GM18499 (cell line): ENCODE results near the gene EPB41L1.

Experiments
- ATAC-seq: cut with Tn5 transposase; IDR thresholded peaks from one replicate; pipeline ENCODE4 v1.9.1; 2021; ENCODE audit warnings: moderate number of reproducible peaks; ENCODE audit not compliant: insufficient read depth, unreplicated experiment

Gene EPB41L1

DNA sequence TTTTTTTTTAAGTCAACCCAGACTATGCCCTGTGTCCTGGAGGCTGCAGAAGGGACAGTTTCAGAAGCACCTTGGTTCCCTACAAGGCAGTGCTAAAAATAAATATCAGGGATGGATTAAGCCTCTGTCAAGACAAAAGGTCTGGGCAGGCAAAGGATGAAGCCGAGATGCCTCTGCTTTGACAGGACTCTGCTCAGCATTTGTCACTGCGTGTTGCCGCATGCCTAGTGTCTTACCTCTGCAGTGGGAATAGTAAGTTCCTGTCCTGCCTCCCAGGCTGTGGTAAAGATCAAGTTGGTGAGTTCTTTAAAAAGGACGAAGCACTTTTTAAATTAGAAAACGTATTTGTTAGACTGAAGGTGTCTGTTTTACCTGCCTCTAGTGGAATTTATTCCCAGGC lies 96.9 kb downstream of the EPB41L1 start:
- no peak for ATAC-seq

DNA sequence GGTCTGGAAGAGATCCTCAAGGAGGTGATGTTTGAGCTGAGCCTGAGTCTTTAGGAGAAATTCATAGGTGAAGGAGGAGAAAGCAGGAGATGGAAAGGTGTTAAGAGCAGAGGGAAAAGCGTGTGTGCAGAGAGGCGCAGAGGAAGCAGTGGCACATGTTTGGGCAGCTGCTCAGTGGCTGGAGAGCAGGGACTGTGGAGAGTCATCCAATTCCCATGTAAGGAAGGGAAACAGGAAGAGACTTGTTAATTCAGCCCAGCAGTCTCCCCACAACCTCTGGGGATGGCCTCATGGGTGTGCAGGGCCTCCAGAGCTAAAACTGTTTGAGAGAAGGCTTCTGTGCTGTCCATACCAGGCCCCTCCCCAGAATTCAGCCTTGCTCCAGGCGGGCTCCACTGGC lies 98.0 kb downstream of the EPB41L1 start:
- ATAC-seq = no peak

GRCh38 chr20:36253036-36253435 lies 98.5 kb downstream of the EPB41L1 start:
- ATAC-seq = no peak

- no peak for ATAC-seq
Measured at GRCh38 chr20:36254076-36254475, 99.5 kb downstream of the EPB41L1 start.

DNA sequence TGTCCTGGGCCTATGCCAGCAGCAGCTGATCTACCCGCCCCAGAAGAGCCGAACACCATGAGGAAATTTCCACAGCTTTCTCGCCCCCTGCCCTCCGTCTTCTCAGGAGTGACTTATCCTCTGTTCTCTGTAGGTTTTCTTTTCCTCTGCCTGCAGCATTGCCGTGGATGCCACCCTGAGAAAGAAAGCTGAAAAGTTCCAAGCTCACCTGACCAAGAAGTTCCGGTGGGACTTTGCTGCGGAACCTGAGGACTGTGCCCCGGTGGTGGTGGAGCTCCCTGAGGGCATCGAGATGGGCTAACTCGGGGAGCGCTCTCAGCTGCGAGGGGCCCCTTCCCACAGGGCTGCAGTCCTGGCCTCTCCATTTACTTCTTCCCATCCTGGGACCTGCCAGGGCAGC lies 100.9 kb downstream of the EPB41L1 start:
- ATAC-seq = no peak

GRCh38 chr20:36259177-36260061 lies 104.9 kb downstream of the EPB41L1 start:
- ATAC-seq = no peak

- ATAC-seq = no peak
Measured at GRCh38 chr20:36260316-36260715, 105.8 kb downstream of the EPB41L1 start.

GRCh38 chr20:36261389-36262105 lies 107.0 kb downstream of the EPB41L1 start:
- no peak for ATAC-seq

DNA sequence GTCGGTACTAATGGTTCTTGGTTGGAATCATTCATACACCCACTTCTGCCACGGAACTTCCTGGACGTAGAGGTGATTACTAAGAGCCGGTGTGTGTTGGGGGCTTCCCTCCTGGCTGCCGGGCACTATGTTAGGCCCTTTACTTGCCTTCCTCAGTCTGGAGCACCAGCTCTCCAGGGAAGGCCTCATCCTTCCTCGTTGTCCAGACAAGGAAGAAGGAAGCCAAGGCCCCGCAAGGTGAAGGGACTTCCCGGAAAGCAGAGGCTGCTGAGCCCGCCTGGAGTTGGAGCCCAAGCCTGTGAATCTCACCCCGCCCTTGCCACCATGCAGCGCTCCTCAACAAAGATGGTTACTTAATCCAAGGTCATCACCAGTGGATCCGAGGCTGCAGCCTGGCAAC lies 107.9 kb downstream of the EPB41L1 start:
- no peak for ATAC-seq

DNA sequence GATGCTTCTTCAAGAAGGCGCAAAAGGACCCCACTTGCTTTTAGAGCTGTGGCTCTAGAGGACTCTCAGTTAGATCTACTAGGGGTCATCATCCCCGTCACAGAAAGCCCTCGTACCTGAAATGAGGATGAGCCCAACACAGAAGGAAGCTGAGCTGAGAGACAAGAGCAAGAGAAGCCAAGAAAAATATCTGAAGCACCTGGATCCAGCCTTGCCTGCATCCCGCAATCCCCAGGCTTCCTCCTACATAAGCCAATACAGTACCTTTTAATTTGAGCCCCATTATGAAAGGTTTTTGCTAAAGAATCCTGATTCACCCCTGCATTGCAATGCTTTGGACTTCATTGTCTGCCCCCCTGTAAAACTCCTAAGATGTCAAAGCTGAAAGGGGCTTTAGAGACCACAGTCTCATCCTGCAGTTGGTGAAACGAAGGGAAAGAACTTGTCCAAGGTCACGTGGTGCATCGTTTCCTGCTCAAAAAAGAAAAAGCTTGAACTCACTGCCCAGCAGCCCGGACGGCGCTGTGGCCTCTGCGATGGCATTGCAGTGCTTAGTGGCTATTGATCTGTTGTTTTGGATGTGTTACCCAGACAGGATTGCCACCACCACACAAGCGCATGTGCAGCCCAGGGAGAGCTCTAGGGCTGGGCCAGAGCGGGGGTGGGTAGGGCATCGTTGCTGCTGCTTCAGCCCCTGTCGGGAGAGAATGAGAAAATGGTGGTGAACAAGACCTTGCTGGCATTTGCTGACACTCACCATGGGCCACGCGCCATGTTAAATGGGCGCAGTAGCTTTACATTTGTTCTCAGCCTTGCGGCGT lies 110.1 kb downstream of the EPB41L1 start:
- no peak for ATAC-seq

- ATAC-seq = no peak
Measured at GRCh38 chr20:36266189-36266588, 111.6 kb downstream of the EPB41L1 start.

GRCh38 chr20:36267605-36268381 lies 113.3 kb downstream of the EPB41L1 start:
- ATAC-seq = no peak

DNA sequence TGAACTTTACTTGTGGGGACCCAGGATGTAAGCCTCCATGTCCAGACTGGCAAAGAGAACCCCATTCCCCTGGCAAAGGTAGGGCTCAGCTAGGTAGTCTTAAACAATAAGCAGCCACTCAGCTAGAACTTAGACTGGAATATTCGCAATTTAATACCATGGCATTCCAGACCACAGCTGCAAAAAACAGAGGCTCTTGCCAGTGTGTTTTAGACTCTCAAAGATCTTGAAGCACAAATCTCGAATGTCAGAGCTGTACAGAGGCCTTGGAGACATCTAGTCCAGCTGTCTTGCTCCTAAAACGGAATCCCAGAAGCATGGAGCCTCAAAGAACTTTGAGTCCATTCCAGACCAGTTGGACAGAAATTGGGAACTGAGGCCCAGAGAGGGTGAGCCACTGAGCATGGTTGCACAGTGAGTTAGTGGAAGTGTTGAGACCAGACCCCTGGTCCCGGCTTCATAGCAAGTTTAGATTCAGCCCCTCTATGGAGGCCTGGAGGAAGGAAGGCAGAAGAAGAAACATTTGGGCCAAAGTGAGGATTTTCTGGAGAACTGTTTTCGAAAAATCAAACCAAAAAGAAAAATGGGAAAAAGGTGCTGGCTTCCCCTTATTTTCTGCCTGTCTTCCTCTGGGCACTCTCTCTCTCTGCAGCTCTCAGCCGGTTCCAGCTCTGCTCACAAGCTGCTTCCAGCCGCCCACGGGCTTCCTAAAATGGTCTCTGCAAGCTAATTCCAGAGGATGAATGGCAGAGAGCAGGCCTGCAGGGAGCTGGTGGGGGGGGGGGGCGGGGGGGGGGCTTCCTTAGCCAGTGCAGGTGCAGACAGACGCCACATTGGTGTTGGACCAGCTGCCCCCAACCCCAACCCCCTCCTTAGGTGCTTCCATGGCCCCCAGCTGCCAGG lies 114.2 kb downstream of the EPB41L1 start:
- no peak for ATAC-seq

DNA sequence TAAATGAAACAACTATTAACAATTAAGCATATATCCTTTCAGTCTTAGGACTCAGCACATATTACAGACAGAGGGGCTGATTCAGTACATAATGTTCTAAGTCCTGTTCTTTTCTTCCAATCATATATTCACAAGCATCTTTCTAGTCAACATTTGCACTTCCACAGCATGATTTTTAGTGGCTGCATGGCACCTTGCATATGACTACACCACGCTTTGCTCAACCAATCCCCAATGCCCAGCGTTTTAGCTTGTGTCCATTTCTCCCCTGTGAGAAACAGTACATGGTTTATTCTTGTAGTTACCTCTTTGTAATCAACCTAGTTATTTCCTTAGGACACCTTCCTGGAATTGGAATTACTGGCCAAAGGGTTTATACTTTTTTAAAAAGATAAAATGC lies 115.0 kb downstream of the EPB41L1 start:
- no peak for ATAC-seq

GRCh38 chr20:36270744-36271638 lies 116.5 kb downstream of the EPB41L1 start:
- ATAC-seq = no peak

DNA sequence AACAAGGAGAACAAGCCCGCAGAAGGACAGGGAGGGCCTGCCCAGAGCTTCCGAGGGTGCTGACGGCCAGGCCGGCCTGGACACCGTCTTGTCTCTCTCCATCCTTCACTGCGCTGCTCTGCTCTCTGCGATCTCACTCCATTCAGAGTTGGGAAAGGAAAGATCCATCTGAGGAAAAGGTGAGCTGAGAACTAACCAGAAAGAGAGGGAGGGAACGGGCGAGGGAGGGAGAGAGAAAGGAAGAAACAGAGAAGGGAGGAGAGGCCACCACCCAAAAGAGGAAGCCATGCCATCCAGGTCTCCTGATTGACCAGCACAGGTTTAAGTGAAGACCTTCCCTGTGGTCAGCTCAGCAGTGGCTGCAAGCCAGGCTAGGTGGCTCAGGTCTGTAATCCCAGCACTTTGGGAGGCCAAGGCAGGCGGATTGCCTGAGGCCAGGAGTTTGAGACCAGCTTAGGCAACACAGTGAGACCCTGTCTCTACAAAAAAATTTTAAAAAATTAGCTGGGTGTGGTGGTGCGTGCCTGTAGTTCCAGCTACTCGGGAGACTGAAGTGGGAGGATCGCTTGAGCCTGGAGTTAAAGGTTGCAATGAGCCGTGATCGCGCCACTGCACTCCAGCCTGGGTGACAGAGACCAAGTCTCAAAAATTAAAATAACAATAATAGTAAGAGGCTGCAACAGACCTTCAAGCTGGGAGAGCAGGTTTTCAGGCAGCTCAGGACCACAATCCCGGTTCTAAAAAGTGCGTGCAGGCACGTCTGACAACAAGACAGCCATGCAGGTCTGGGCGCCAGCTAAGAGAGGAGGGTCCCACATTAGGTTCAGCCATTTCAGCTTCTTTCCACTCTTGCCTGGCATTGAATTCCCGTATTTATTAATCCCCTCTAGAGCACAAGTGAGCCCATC lies 117.4 kb downstream of the EPB41L1 start:
- no peak for ATAC-seq
